ENCODE data around the gene UQCR10. TPM values are rescaled to one million over a fixed set of nuclear protein-coding genes. Genes with fewer than 3 reads are reported as not detected.

Gene UQCR10
- total RNA-seq, 1 experiment from 2014 or later, result 93.7 TPM

- Histone ChIP-seq H3K9me3 (ENCODE audit: control insufficient read depth, insufficient read depth, low read depth, low read length) (no peaks in the 10 kb centered on the region), H3K27ac (ENCODE audit: low read length) (no peak overlapping the region), H3K4me1 (ENCODE audit: control insufficient read depth, insufficient read depth, low read length) (no peaks in the 10 kb centered on the region), H3K36me3 (ENCODE audit: control insufficient read depth, insufficient read depth, low read length) (no peaks in the 10 kb centered on the region), H3K27me3 (ENCODE audit: control insufficient read depth, insufficient read depth, low read length) (no peaks in the 10 kb centered on the region), H3K4me3 (ENCODE audit: low read depth in 2 of 2, low read length in 2 of 2) (no peak overlapping the region)
- TF ChIP-seq POLR2AphosphoS5 (IDR thresholded peaks at IDR 0.05; ENCODE audit: low read depth, low read length) (no peak), SIN3A (IDR thresholded peaks at IDR 0.05; ENCODE audit: borderline replicate concordance, insufficient read depth, low read depth, low read length) (no peak), REST (IDR thresholded peaks at IDR 0.05; ENCODE audit: insufficient read depth in 1 of 2, low read depth in 2 of 2, low read length in 1 of 2) (no peak), CTCF (IDR thresholded peaks at IDR 0.05) (no peak), TCF7L2 (IDR thresholded peaks at IDR 0.05; ENCODE audit: low read depth, low read length) (no peak)
- DNase-seq (ENCODE audit: low read depth, low spot score), result no peak
- no peak for ATAC-seq
- no TSS peak for BruUV-seq (replicated peaks)
- ChIA-PET CTCF (no interaction called here), POLR2A (no interaction called here)
- in situ Hi-C loops (cut with HindIII; ENCODE audit: low pct_unique_long_range_greater_than_20kb, low sequenced_read_pairs), result no loop called here
- intact Hi-C loops (cut with micrococcal nuclease; ENCODE audit: unreplicated experiment), result no loop called here
Observed at GRCh38 chr22:29723766-29724165, 43.4 kb upstream of the UQCR10 start.

DNA sequence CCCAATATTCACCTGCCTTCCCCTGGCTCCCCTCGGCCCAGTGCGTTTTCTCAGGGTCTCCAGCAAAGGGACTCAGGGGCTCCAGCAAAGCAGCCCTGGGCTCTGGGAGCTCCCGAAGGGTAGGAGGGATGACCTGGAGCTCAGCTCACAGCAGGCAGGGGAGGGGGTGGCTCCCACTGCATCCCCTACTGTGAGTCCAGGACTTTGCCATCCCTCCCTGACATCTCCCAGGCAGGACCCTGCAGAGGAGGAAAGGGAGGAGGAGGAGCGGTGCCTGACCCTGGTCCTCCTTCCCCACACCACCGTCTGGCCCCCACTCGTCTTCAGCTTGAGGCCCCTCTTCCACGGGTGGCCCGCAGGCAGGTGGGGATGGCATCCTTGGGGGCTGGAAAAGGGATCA, 42.3 kb upstream of the UQCR10 start:
- in situ Hi-C loops (cut with HindIII; ENCODE audit: low pct_unique_long_range_greater_than_20kb, low sequenced_read_pairs) (no loop called here), intact Hi-C loops (cut with micrococcal nuclease; ENCODE audit: unreplicated experiment) (no loop called here)
- no TSS peak for BruUV-seq (replicated peaks)
- no peak for DNase-seq (ENCODE audit: low read depth, low spot score)
- ATAC-seq, result no peak
- no peaks in the 10 kb centered on the region for H3K9me3 ChIP-seq (ENCODE audit: control insufficient read depth, insufficient read depth, low read depth, low read length)
- no peaks in the 10 kb centered on the region for H3K27me3 ChIP-seq (ENCODE audit: control insufficient read depth, insufficient read depth, low read length)
- no peaks in the 10 kb centered on the region for H3K36me3 ChIP-seq (ENCODE audit: control insufficient read depth, insufficient read depth, low read length)
- ChIA-PET CTCF (interaction anchor here (0.6 kb wide), 1 partner anchor 23 kb away, joined by 6 read pairs; no protein-coding TSS in a partner anchor), POLR2A (no interaction called here)
- H3K4me1 ChIP-seq (ENCODE audit: control insufficient read depth, insufficient read depth, low read length), result no peaks in the 10 kb centered on the region
- H3K4me3 ChIP-seq (ENCODE audit: low read depth in 2 of 2, low read length in 2 of 2), result no peak overlapping the region
- TF ChIP-seq REST (IDR thresholded peaks at IDR 0.05; ENCODE audit: insufficient read depth in 1 of 2, low read depth in 2 of 2, low read length in 1 of 2) (no peak), TCF7L2 (IDR thresholded peaks at IDR 0.05; ENCODE audit: low read depth, low read length) (no peak), SIN3A (IDR thresholded peaks at IDR 0.05; ENCODE audit: borderline replicate concordance, insufficient read depth, low read depth, low read length) (no peak), CTCF (IDR thresholded peaks at IDR 0.05) (no peak), POLR2AphosphoS5 (IDR thresholded peaks at IDR 0.05; ENCODE audit: low read depth, low read length) (no peak)
- no peak overlapping the region for H3K27ac ChIP-seq (ENCODE audit: low read length)

Data from Panc1 (cell line).